Keratinocyte (primary cell): ENCODE results near the gene SLC15A5. TPM values are rescaled to one million over a fixed set of nuclear protein-coding genes. Genes with fewer than 3 reads are reported as not detected.

Experiments used
- DNase-seq: peaks from one replicate; pipeline ENCODE4 v3.0.0-alpha.2; 2011; ENCODE audit warnings: low read depth, missing footprints, low spot score
- FAIRE-seq: peaks from 2 replicates; lab custom pipeline; 2011; peaks lifted over from hg19 to GRCh38; lab: Jason Lieb, UNC
- H2AFZ ChIP-seq: 2 replicates; pipeline ENCODE4 v1.6.0; 2012; ENCODE audit warnings: low read length, control low read depth, inconsistent platforms; ENCODE audit not compliant: control insufficient read depth
- H3K27ac ChIP-seq: 2 replicates; pipeline ENCODE4 v1.5.1; 2011; ENCODE audit warnings: low read length; ENCODE audit not compliant: control insufficient read depth, insufficient read depth
- H3K27me3 ChIP-seq: 3 replicates; pipeline ENCODE4 v1.6.0; 2011; ENCODE audit warnings: low read length; ENCODE audit not compliant: control insufficient read depth, insufficient read depth; ENCODE audit errors: extremely low read depth
- H3K36me3 ChIP-seq, 2 experiments: 2 replicates in 1 of 2; 3 replicates in 1 of 2; pipeline ENCODE4 v1.5.1; 2011; ENCODE audit warnings: low read length in 2 of 2, mild to moderate bottlenecking in 1 of 2; ENCODE audit not compliant: control insufficient read depth in 2 of 2, insufficient read depth in 2 of 2; ENCODE audit errors: extremely low read depth in 1 of 2
- H3K4me1 ChIP-seq: 3 replicates; pipeline ENCODE4 v1.5.1; 2011; ENCODE audit warnings: low read length; ENCODE audit not compliant: control insufficient read depth, insufficient read depth; ENCODE audit errors: extremely low read depth
- H3K4me2 ChIP-seq: 3 replicates; pipeline ENCODE4 v1.6.0; 2011; ENCODE audit warnings: low read depth, low read length; ENCODE audit not compliant: control insufficient read depth, insufficient read depth; ENCODE audit errors: extremely low read depth
- H3K4me3 ChIP-seq, 3 experiments: fragments of 200-600 bp in 1 of 3; sonication (generic) in 1 of 3; 2 replicates in 2 of 3; 3 replicates in 1 of 3; pipeline ENCODE4 v1.5.1; 2011 to 2016; ENCODE audit warnings: low read length in 3 of 3, mild to moderate bottlenecking in 3 of 3, control low read depth in 2 of 3, inconsistent platforms in 1 of 3, low read depth in 1 of 3, mixed read lengths in 1 of 3, mixed run types in 1 of 3, moderate library complexity in 1 of 3; ENCODE audit not compliant: control insufficient read depth in 2 of 3, insufficient read depth in 2 of 3; ENCODE audit errors: extremely low read depth in 1 of 3
- H3K79me2 ChIP-seq: 2 replicates; pipeline ENCODE4 v1.6.0; 2012; ENCODE audit warnings: low read length; ENCODE audit not compliant: control insufficient read depth, insufficient read depth
- H3K9ac ChIP-seq: 3 replicates; pipeline ENCODE4 v1.6.0; 2011; ENCODE audit warnings: low read length; ENCODE audit not compliant: control insufficient read depth, insufficient read depth; ENCODE audit errors: extremely low read depth
- H3K9me1 ChIP-seq: 3 replicates; pipeline ENCODE4 v1.6.0; 2011; ENCODE audit warnings: low read length; ENCODE audit not compliant: control insufficient read depth, insufficient read depth; ENCODE audit errors: extremely low read depth
- H3K9me3 ChIP-seq: 2 replicates; pipeline ENCODE4 v1.5.1; 2012; ENCODE audit warnings: low read depth, low read length; ENCODE audit not compliant: control insufficient read depth
- H4K20me1 ChIP-seq: 3 replicates; pipeline ENCODE4 v1.6.0; 2011; ENCODE audit warnings: low read length; ENCODE audit not compliant: control insufficient read depth, insufficient read depth; ENCODE audit errors: extremely low read depth
- CTCF ChIP-seq, 3 experiments: IDR thresholded peaks in 1 of 3; conservative IDR thresholded peaks in 1 of 3; optimal IDR thresholded peaks in 1 of 3; 2 replicates in 2 of 3; 3 replicates in 1 of 3; pipeline versions ENCODE3 to v1.5.1; 2011; ENCODE audit warnings: low read length in 3 of 3, mild to moderate bottlenecking in 3 of 3, moderate library complexity in 2 of 3, control low read depth in 1 of 3, inconsistent platforms in 1 of 3; ENCODE audit not compliant: insufficient read depth in 2 of 3; ENCODE audit errors: extremely low read depth in 1 of 3
- EZH2 ChIP-seq: IDR thresholded peaks from one replicate; pipeline ENCODE4 v1.6.1; 2012; ENCODE audit warnings: inconsistent platforms, mild to moderate bottlenecking, low read length, moderate library complexity
- dilution Hi-C: fragments of 300-500 bp; cut with MboI; formaldehyde crosslinking; loops from one replicate; pipeline ENCODE4 v1.7.0; 2020; ENCODE audit warnings: low sequenced_read_pairs; ENCODE audit not compliant: extremely low pct_ligation_motif_present
- polyA plus RNA-seq, 5 experiments: library from polyadenylated mRNA; depleted of rRNA in 3 of 5; stranded (reverse) in 3 of 5; stranded (forward) in 1 of 5; unstranded in 1 of 5; fragments of >200 nt; gene quantifications; 1 replicate in 1 of 5; 2 replicates in 3 of 5; 3 replicates in 1 of 5; pipeline versions ENCODE4 v1.2.1 to v1.2.3, GENCODE V29; 2011 to 2012; ENCODE audit warnings: missing spikeins in 2 of 5, low read depth in 1 of 5, low replicate concordance in 1 of 5

Gene SLC15A5
- polyA plus RNA-seq, 1 donor (not counting 4 experiments of a cell fraction or from before 2014, with no cell fraction given): not detected

GRCh38 chr12:16261944-16262475, 15.5 kb downstream of the SLC15A5 start:
- no peaks in the 10 kb centered on the region for H3K9me3 ChIP-seq
- FAIRE-seq (no peak), DNase-seq (no peak)
- no peak overlapping the region for H2AFZ ChIP-seq
- no peak overlapping the region for H3K4me3 ChIP-seq
- TF ChIP-seq CTCF (optimal IDR thresholded peaks at IDR 0.05 in 1 of 3, IDR thresholded peaks at IDR 0.05 in 1 of 3, conservative IDR thresholded peaks at IDR 0.05 in 1 of 3; ENCODE audit: extremely low read depth in 1 of 3, insufficient read depth in 2 of 3, low read length in 3 of 3) (no peak), EZH2 (no peak)
- dilution Hi-C loops: no loop called here
- no peaks in the 10 kb centered on the region for H4K20me1 ChIP-seq
- H3K9ac ChIP-seq: no peak overlapping the region
- H3K4me2 ChIP-seq: no peak overlapping the region
- H3K9me1 ChIP-seq: no peaks in the 10 kb centered on the region
- H3K27me3 ChIP-seq: no peaks in the 10 kb centered on the region
- H3K4me1 ChIP-seq: no peaks in the 10 kb centered on the region
- H3K79me2 ChIP-seq: no peaks in the 10 kb centered on the region
- H3K36me3 ChIP-seq: no peaks in the 10 kb centered on the region
- H3K27ac ChIP-seq: no peak overlapping the region

- Histone ChIP-seq H3K36me3 (no peaks in the 10 kb centered on the region), H3K9ac (no peak overlapping the region), H3K9me1 (no peaks in the 10 kb centered on the region), H3K27me3 (no peaks in the 10 kb centered on the region), H3K4me2 (no peak overlapping the region), H2AFZ (no peak overlapping the region), H3K79me2 (no peaks in the 10 kb centered on the region), H3K9me3 (no peaks in the 10 kb centered on the region), H3K27ac (no peak overlapping the region), H4K20me1 (no peaks in the 10 kb centered on the region), H3K4me1 (no peaks in the 10 kb centered on the region), H3K4me3 (no peak overlapping the region)
- FAIRE-seq: no peak
- DNase-seq: no peak
- dilution Hi-C loops: no loop called here
- TF ChIP-seq CTCF (optimal IDR thresholded peaks at IDR 0.05 in 1 of 3, IDR thresholded peaks at IDR 0.05 in 1 of 3, conservative IDR thresholded peaks at IDR 0.05 in 1 of 3; ENCODE audit: extremely low read depth in 1 of 3, insufficient read depth in 2 of 3, low read length in 3 of 3) (no peak), EZH2 (no peak)
Measured at GRCh38 chr12:16260206-16260605, 17.3 kb downstream of the SLC15A5 start.
